Stimulated activated CD4-positive, alpha-beta T cell treated with anti-CD3 and anti-CD28 coated beads, TNF-alpha, amount 100 ng/mL, for 24 hours (primary cell): ENCODE measurements around the gene RGS11.

Source experiments
- DNase-seq, 3 experiments: peaks; one replicate each; pipeline ENCODE4 v3.0.0-alpha.2; 2020; ENCODE audit warnings: low read depth in 3 of 3

RGS11 gene

DNA sequence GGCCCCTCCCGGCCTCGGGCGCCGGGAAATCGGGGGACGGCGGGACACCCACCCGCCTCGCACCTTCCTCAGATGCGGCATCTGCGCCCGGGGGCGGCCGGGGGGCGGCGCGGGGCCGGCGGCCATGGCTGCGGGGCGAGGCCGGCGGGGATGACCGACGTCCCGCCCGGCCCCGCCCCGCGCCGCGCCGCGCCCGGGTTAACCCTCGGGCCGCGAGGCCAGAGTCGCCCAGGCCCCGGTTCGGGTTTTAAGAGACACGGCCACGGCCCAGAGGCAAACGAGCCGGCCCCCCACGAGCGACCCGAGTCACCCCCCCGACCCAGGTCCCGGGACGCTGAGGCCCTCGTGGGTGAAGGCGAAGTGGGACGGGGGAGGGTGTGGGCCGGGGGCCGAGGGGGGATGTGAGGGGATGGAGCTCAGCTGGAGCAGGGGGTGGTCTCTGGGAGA lies at the start of gene RGS11:
TSS of gene RGS11 (minus strand) at position 159 of the 447 bp plus-strand sequence. CDS start at position 126, 33 bp downstream.
- DNase-seq: no peak

DNA sequence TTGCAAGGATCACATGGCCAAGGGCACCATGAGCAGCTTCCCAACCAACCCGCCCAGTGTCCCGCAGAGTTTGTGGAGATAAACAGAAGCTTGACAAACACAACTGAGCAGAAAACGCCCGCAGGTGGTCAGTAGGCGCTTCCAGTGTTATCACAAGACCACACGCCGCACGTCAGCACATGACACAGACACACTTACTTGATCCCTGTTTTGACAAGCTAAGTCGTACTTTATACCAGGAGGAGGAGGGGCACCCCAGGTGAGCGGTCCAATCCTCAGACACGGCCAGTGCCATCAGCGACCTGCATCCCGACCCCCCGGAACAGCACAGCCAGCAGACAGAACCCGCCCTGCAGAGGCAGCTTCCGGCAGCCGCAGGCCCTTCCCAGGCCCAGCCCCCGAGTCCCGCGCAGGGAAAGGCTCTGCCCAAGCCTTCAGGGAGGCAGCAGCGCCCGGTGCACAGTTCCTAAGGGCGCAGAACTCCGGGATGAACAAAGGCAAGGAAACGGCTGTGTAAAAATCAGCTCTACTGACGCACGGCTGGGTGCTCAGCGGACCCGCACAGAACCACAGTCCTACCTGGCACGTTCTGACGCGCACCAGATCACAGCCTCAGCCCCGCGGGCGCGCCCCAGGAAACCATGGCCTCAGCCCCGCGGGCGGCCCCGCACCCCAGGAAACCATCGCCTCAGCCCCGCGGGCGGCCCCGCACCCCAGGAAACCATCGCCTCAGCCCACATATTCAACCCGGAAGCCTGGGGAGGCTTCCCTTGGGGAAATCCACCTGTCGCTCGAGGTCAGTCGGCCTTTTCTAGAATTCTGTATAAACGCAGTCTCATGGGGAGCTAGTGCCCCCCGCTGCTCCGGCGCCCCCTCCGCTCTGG lies 48.9 kb upstream of the RGS11 start:
- peak; percentile 15 to 54 (median 15) for DNase-seq

DNA sequence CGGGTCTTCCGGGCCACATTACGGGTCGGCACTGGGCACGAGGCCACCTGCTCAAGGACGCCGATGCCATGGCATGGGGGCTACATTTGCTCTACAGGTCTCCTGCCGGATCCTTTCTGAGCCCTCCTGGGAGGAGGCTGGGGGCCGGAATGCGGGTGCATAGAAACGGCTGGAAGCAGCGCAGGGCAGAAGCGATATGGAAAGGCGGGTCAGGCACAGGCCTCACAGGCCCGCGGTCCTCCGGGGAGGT lies 48.4 kb upstream of the RGS11 start:
- no peak for DNase-seq

DNA sequence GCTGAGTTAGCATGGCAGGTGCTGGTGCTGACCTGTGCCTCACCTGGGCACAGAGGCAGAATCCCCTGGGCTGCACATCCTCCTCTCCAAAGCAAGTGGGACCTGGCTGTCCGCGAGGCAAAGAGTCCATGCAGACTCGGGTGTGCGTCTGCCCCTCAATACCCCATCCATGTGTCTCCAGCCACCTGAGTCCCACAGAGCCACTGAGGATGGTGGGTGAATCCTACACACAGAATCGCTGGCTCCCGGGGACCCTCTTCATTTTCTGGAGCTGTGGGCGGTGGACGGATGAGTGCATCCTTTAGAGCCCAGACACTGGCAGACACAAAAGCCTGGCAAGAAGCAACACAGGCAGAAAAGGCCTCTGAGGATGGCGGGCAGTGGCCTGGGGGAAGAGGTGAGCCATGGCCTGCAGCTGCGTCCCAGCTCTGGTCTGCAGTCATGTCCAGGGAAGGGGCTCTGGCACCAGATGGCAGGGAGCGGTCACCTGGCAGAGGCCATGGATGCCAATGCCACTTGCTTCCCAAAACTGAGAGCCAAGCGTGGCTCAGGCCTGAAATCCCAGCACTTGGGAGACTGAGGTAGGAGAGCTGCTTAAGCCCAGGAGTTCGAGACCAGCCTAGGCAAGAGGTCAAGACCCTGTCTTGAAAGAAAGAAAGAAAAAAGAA lies 46.9 kb upstream of the RGS11 start:
- DNase-seq: no peak

DNA sequence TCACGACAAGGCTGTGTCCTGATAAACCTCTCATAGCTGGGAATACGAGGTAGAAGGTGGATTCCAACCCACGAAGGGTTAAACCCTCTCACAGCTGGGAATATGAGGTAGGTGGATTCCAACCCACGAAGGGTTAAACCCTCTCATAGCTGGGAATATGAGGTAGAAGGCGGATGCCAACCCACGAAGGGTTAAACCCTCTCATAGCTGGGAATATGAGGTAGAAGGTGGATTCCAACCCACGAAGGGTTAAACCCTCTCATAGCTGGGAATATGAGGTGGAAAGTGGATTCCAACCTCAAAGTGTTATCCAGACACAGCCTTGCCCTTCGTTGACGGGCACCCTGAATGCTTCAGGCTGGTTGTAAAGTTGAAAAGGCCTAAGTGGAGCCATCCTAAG lies 45.8 kb upstream of the RGS11 start:
- no peak for DNase-seq

DNA sequence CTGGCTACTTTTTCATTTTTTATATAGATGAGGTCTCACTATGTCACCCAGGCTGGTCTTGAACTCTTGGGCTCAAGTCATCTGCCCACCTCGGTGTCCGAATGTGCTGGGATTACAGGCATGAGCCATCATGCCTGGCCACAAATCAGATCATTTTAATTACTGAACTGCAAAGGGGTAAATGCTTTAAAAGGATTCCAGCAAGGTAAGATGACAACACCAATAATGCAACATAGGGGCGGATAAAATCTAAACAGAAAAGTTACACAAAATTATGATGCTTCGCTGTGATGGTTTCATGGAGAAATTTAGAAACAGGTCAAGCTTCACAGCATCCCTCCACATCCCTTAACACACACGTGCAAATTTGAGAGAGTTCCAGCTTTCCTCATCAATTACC lies 44.5 kb upstream of the RGS11 start:
- DNase-seq: no peak

DNA sequence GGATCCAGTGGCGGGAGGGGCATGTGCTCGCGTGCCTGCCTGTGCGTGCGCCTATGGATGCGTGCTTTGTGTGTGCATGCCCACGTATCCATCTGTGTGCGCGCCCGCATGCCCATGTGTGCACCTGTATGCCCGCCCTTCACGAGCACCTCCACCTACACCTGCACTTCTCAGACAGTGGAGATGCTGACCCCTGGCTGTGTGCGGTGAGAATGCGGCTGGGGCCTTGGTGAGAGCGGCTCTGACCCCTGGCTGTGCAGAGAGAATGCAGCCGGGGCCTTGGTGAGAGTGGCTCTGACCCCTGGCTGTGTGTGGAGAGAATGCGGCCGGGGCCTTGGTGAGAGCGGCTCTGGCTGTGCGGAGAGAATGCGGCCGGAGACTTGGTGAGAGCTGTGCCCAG lies 42.9 kb upstream of the RGS11 start:
- no peak for DNase-seq

DNA sequence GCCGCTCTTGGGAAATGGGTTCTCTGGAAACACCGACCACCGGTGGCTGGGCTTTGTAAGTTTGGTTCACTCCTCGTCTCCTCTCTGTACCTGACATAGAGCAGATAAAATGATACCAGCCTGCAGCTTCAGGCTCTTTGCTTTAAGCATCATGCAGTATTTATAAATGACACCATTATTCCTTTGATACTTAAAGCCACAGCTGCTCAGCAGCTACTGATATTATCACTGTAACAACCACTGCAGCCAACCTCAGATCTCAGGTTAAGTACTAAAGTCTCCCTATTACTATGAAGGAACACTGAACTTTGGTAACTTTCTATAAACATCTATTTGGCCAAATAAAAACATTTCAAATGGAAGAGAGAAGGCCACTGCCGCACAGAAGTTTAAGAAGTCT lies 41.8 kb upstream of the RGS11 start:
- no peak for DNase-seq

DNA sequence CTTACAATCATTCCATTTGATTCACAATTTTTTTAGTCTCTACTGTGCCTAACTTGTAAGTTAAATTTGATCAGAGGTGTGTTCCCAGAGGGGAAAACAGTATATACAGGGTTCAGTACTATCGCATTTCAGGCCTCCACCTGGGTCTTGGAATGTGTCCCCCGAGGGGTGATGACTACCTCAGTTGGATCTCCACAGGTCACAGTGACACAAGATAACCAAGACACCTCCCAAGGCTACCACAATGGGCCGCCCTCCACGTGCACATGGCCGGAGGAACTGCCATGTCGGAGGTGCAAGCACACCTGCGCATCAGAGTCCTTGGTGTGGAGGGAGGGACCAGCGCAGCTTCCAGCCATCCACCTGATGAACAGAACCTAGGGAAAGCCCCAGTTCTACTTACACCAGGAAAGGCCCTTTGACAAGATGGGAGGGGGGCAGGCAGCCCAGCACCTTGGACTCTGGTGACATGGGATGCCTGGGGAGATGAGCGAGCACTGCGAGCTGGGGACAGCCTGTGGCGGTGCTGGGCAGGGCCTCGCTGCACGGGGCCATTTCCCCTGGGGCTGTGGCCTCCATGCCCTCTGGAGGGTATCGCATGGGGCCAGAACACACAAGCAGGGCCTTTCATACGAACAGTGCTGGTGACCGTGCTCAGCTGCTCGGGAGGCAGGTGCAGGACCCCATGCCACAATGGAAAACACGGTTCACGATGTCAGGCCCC lies 41.2 kb upstream of the RGS11 start:
- DNase-seq: no peak

DNA sequence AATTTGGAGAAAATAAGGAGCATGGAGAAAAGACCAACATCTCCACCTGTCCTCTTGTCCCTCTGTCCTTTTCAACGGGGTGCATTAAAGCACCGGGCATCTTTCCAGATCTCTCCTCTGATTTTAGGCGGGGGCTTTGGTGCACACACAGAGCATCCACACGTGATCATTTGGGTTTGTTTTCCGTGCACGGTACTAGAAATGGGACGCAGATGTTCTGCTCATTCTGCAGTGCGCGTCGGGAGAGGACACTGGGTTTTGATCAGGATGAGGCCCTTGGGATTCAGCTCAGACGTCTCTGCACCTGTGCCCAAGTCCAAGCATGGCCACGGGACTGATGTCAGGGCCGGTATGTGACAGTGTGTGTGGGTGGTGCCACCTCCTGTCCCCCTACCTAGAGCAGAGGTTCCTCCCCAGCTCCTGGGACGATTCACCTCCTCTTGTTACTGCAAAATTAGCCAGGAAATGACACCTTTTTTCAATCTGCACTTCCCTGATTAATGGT lies 39.1 kb upstream of the RGS11 start:
- no peak for DNase-seq

DNA sequence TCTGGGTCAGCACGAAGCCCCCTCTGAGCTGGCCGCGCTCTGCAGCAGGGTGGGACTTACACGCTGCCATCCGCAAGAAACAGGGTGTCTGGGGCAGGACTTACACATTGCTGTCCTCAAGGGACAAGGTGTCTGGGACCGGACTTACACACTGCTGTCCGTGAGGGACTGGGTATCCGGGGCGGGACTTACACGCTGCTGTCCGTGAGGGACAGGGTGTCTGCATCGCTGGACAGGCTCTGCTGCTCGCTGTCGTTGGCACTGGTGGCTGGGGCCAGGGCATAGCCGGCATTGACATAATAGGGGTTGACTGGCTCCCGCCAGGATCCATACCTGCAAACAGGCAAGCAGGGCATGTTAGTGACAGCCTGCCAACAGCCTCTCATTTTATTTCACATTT lies 38.6 kb upstream of the RGS11 start:
- no peak for DNase-seq

DNA sequence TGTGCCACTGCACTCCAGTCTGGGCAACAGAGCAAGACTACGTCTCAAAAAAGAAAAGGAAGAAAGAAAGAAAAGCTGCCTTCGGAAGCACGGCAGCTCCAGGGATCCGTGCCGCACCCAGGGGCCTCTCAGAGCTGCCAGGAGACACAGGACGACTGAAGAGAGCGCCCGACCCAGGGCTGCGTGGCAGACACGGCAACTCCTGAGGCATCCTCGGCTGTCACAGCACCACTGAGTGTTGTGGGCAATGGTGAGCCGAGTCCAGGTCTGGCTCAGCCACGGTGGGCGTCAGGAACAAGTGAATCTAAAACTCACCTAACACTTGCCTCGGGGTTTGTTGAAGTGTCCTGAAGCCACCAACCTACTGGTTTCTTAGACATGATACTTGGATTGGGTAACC lies 36.0 kb upstream of the RGS11 start:
- DNase-seq: no peak

DNA sequence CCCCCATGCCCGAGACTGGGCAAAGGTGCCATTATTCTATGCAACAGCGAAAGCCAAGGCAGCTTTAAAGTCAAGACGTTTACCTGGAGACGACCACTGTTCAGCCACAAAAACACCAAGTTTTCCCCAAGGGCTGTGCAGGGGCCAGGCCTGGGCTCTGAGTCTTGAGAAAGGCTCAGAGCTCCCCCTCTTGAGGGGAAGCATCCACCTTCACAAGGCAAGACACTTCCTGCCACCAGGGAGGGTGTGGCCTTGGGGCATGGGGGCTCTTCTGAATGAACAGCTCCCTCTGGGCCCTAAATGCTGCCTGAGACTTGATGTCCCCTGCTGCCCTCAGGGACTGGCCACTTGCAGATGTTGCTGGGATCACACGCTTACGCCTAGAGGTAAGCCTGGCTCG lies 33.7 kb upstream of the RGS11 start:
- DNase-seq: no peak

DNA sequence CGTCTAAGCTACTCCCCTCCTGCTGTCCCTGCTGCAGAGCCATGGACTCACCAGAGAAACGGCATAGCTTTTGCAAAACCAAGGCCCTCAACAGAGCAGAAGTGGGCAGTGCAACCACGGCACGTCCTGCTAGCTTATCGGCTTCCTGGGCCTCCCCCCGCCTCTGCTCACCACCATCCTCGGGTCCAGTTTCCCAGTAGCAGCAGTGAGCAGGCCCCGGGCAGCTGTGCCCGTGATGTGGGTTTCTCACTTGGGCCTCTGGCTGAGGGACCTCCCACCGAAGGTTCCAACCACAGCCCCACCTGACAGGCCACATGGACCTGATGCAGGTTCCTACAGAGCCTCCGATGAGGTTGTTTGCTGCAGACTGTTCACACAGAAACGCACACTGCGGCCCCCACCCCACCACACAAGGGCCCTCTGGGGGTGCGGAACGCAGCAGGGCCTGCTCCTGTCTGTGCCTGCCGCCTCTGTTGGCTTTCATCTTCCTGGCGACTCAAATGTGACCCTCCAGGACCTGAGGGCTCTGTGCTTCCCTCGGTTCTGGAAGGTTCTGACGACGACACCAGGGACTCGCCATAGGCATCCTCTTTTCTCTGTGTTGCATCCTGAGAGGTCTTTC lies 32.1 kb upstream of the RGS11 start:
- no peak for DNase-seq

DNA sequence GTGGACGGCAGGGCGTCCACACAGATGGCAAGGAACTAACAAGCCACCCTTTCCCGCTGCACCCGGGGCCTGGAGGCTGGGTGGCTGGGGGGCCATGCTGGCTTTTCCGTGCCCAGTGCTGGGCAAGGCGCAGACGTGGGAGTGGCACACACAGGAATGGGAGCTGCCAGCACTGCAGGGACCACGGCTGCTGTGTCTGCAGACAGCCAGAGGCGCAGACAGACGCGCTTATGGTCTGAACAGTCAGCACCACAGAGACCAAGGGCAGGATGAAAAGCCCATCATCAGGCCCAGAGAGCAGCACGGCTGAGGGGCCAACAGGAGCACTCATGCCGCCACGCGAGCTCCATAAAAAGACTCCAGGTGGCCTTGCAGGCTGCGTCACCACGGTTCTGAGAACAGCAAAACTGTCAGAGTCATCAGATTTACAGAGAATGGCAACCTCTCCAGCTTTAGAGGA lies 31.2 kb upstream of the RGS11 start:
- DNase-seq: no peak

DNA sequence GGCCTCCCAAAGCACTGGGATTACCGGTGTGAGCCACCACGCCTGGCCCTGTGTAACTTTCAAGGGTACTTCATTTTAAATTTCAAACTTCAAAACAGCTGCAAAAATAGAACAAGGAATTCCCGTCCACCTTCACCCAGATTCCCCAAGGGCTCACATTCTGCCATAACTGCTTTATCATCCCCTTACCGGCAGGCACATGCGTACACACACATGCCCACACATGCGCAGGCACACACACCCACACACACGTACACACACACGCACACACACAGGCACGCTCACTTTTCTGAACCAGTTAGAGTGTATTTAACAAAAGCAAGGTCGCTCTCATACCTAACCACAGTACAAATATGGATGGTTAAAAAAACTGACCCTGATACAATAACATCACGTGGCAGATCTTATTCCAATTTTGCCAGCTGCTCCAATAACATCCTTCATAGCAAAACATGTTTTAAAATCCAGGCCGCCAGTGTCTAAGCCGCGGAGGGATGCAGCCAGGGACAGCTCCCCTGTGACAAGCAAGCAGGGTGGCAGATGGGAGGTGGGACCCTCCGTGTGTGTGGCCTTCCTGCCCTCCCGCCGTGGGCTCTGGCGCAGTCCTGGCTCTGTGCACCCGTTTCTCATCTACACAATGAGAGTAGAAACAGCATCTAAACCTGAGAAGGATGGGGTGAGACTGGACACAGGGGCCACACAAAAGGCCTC lies 30.3 kb upstream of the RGS11 start:
- DNase-seq: no peak

DNA sequence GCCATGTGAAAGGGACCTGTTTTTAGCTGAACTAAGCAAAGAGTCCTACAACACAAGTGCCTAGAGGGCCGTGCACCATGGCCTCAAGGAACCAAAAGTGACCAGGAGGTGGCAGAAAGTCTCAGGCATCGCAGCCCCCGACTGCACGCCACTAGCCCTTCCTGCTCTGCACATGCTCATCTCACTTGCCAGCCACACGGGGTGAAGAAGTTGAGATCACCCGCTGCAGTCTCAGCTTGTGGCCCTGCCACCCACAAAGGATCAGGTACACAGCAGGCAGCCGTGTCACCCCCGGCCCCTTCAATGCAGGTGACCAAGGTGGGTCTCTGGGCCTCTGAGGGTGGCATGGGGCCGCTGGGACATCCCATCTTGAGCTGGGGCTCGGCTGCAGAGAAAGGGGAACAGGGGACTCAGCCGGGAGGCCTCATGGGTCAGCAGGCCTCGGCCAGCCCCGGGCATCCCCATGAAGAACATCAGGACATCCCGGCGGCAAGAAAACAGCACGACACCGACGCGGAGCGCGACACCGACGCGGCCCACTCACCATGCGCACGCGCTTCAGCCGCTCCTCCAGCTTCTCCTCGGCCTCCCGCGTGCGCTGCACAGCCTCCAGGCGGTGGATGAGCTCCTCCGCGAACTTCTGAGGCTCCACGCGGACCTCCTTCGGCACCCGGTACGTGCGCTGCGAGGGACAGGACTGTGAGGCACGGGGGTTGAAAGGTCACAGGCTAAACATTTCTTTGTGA lies 28.2 kb upstream of the RGS11 start:
- DNase-seq: no peak

DNA sequence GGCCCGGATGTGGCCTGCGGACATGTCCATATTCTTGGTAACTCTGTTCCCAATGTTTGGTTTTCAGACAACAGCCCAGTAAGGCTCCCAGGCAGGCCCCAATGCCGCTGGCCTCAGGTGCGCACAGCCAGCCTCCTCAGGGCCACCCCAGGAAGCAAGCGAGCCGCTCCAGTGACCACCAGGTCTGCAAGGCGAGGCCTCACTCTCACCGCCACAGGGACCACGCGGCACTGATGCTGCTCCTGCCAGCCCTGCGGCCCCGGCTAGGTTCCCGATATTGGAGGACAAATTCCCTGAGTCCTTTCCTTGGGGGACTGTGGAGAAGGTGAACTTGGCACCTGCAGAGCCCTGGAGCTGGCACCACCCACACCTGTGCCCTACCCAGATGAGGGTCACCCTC lies 26.2 kb upstream of the RGS11 start:
- DNase-seq: no peak

DNA sequence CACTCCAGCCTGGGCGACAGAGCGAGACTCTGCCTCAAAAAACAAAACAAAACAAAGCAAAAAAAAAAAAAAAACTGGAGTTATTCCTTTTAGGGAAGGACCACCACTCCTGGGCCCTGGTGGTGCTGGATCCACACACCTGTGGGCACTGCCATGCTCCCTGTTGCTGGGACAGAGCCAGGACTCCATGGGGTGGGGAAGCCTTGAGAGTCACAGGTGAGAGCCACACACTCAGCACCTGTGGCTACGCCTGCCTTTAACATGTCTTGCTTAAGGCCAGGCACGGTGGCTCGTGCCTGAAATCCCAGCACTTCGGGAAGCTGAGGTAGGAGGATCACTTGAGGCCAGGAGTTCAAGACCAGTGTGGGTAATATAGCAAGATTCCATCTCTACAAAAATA lies 25.5 kb upstream of the RGS11 start:
- DNase-seq: no peak

DNA sequence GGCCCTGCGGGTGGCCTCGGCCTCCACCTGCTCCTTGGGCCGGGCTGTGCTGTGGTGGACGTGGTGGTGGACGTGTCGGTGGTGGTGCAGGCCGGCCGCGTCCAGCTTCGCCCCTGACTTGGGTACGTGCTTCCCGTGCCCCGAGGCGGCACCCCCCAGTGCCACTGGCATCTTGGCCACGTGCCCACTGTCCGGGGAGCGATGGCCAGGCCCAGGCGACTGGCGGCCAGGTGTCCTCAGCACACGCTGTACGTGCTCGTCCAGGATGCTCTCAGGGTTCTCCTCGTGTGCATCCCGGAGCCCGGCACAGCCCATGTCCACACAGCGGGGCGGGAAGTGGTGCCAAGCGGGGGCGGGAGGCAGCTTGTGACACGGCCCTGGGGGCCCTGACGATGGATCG lies 22.1 kb upstream of the RGS11 start:
- DNase-seq: no peak
